Esophagus squamous epithelium (tissue), 4 donors: ENCODE measurements around the gene DYNLL1.

Experiments used
- CTCF ChIP-seq, 6 experiments: fragments of 450-650 bp in 4 of 6; fragments of 200-600 bp in 2 of 6; sonication (generic) in 2 of 6; IDR thresholded peaks; one replicate each; pipeline ENCODE4 v1.5.1; 2016 to 2019; ENCODE audit warnings: antibody characterized with exemption in 6 of 6, mild to moderate bottlenecking in 4 of 6, moderate library complexity in 4 of 6
- POLR2A ChIP-seq, 4 donors: fragments of 450-650 bp; IDR thresholded peaks; one replicate each; pipeline ENCODE4 v1.6.1; 2017; ENCODE audit warnings: antibody characterized with exemption in 4 of 4, mild to moderate bottlenecking in 4 of 4, moderate library complexity in 3 of 4

GRCh38 chr12:120534703-120535655, 39.1 kb downstream of the DYNLL1 start:
- TF ChIP-seq CTCF (IDR thresholded peaks at IDR 0.05) = no peak
- no peak for TF ChIP-seq POLR2A (IDR thresholded peaks at IDR 0.05)
